OCI-LY7 (cell line): ENCODE measurements around the gene PDCD1. TPM values are rescaled to one million over a fixed set of nuclear protein-coding genes. Genes with fewer than 3 reads are reported as not detected.
"Not testable (repeated sequence)": the region's sequence is repeated elsewhere in the genome, so short reads cannot be mapped to it uniquely, and the experiment has no call there.

Experiments
- BruUV-seq: library from RNA; stranded (reverse); fragments of 400-500 nt; replicated peaks from 2 replicates; lab custom pipeline; 2021; lab: Mats Ljungman, UMichigan
- CTCF ChIA-PET: fragments of 300-600 bp; sonication (Branson Sonifier 250); formaldehyde crosslinking; loops from one replicate; lab custom pipeline; 2022; ENCODE audit warnings: antibody characterized with exemption; ENCODE audit not compliant: unreplicated experiment; lab: Charles Lee
- POLR2A ChIA-PET: fragments of 300-600 bp; sonication (Branson Sonifier 250); formaldehyde crosslinking; loops from one replicate; lab custom pipeline; 2022; ENCODE audit warnings: antibody characterized with exemption; lab: Charles Lee
- DNase-seq: peaks from one replicate; pipeline ENCODE4 v3.0.0-alpha.2; 2015; ENCODE audit warnings: low spot score
- H2AFZ ChIP-seq: fragments of 200-600 bp; sonication (generic), shearing (Covaris generic); 2 replicates; pipeline ENCODE4 v1.6.1; 2014; ENCODE audit warnings: mild to moderate bottlenecking, antibody characterized with exemption, low read length, moderate library complexity
- H3K27ac ChIP-seq: fragments of 200-600 bp; sonication (generic); 2 replicates; pipeline ENCODE4 v1.5.1; 2014; ENCODE audit warnings: mixed run types, low read depth, mild to moderate bottlenecking, moderate library complexity, low read length, inconsistent platforms; ENCODE audit not compliant: poor library complexity, severe bottlenecking
- H3K36me3 ChIP-seq: fragments of 200-600 bp; sonication (generic); 2 replicates; pipeline ENCODE4 v1.6.1; 2014; ENCODE audit warnings: mild to moderate bottlenecking, antibody characterized with exemption, low read length, moderate library complexity, mixed read lengths; ENCODE audit not compliant: insufficient read depth
- H3K4me1 ChIP-seq: fragments of 200-600 bp; sonication (generic); 2 replicates; pipeline ENCODE4 v1.5.1; 2014; ENCODE audit warnings: mild to moderate bottlenecking, low read length; ENCODE audit not compliant: insufficient read depth, poor library complexity, severe bottlenecking
- H3K4me2 ChIP-seq: fragments of 200-600 bp; sonication (generic); 2 replicates; pipeline ENCODE4 v1.6.1; 2014; ENCODE audit warnings: mild to moderate bottlenecking, low read length
- H3K4me3 ChIP-seq: fragments of 200-600 bp; sonication (generic); 2 replicates; pipeline ENCODE4 v1.5.1; 2014; ENCODE audit warnings: mild to moderate bottlenecking, low read depth, low read length; ENCODE audit not compliant: poor library complexity, severe bottlenecking
- H3K79me2 ChIP-seq: fragments of 200-600 bp; sonication (generic); 2 replicates; pipeline ENCODE4 v1.6.1; 2016; ENCODE audit warnings: low read depth, mild to moderate bottlenecking, low read length, moderate library complexity, mixed read lengths; ENCODE audit not compliant: insufficient read depth
- H3K9me2 ChIP-seq: fragments of 200-600 bp; sonication (generic); 2 replicates; pipeline ENCODE4 v1.6.1; 2016; ENCODE audit warnings: mild to moderate bottlenecking, low read length, mixed read lengths; ENCODE audit not compliant: insufficient read depth
- H3K9me3 ChIP-seq: fragments of 200-600 bp; sonication (generic); 2 replicates; pipeline ENCODE4 v1.6.1; 2014; ENCODE audit warnings: mild to moderate bottlenecking, mixed run types, low read length, mixed read lengths
- H4K20me1 ChIP-seq: fragments of 200-600 bp; sonication (generic); 2 replicates; pipeline ENCODE4 v1.6.1; 2014; ENCODE audit warnings: mild to moderate bottlenecking, antibody characterized with exemption, low read length, moderate library complexity, mixed read lengths; ENCODE audit not compliant: insufficient read depth
- EZH2phosphoT487 ChIP-seq: fragments of 200-600 bp; sonication (generic); IDR thresholded peaks from 2 replicates; pipeline ENCODE4 v1.6.1; 2018; ENCODE audit warnings: low read depth, borderline replicate concordance, mild to moderate bottlenecking, mixed run types, antibody characterized with exemption, low read length, moderate library complexity, mixed read lengths
- intact Hi-C: fragments of 100-400 bp; cut with micrococcal nuclease; formaldehyde crosslinking; loops from one replicate; pipeline ENCODE4 v1.10.0; 2022; ENCODE audit not compliant: unreplicated experiment
- total RNA-seq, 2 experiments: library from RNA; depleted of rRNA in 1 of 2; stranded (reverse); fragments of >200 nt in 1 of 2; shearing (Covaris generic) in 1 of 2; gene quantifications; 2 replicates each; pipeline ENCODE4 v1.2.3, GENCODE V29; 2014 to 2022
- TF ChIP-seq, protein P1 (sequence below): fragments of 200-600 bp; sonication (generic); conservative IDR thresholded peaks from 2 replicates; pipeline ENCODE4 v1.5.1; 2014; ENCODE audit warnings: mild to moderate bottlenecking, antibody characterized with exemption, low read length, moderate library complexity, mixed read lengths

The PDCD1 gene
- total RNA-seq, 2 experiments from 2014 or later: not detected

GRCh38 chr2:241820625-241821384 is 37.9 kb downstream of the PDCD1 start:
- no TSS peak for BruUV-seq
- no peaks in the 10 kb centered on the region for H3K36me3 ChIP-seq
- no peaks in the 10 kb centered on the region for H4K20me1 ChIP-seq
- H3K4me1 ChIP-seq: no peaks in the 10 kb centered on the region
- no peak overlapping the region for H3K4me2 ChIP-seq
- ChIA-PET CTCF (no interaction called here), POLR2A (no interaction called here)
- peaks cover 6% of the 10 kb centered on the region; the same call in 1 of the 2 replicates for H3K9me3 ChIP-seq
- no peak overlapping the region for H3K4me3 ChIP-seq
- no peak overlapping the region for H2AFZ ChIP-seq
- H3K27ac ChIP-seq: no peak overlapping the region
- no peaks in the 10 kb centered on the region for H3K79me2 ChIP-seq
- H3K9me2 ChIP-seq: no peaks in the 10 kb centered on the region
- intact Hi-C loops: no loop called here
- no peak for DNase-seq
- TF ChIP-seq, protein P1, sequence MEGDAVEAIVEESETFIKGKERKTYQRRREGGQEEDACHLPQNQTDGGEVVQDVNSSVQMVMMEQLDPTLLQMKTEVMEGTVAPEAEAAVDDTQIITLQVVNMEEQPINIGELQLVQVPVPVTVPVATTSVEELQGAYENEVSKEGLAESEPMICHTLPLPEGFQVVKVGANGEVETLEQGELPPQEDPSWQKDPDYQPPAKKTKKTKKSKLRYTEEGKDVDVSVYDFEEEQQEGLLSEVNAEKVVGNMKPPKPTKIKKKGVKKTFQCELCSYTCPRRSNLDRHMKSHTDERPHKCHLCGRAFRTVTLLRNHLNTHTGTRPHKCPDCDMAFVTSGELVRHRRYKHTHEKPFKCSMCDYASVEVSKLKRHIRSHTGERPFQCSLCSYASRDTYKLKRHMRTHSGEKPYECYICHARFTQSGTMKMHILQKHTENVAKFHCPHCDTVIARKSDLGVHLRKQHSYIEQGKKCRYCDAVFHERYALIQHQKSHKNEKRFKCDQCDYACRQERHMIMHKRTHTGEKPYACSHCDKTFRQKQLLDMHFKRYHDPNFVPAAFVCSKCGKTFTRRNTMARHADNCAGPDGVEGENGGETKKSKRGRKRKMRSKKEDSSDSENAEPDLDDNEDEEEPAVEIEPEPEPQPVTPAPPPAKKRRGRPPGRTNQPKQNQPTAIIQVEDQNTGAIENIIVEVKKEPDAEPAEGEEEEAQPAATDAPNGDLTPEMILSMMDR: no peak
- no peak for TF ChIP-seq EZH2phosphoT487

- H3K36me3 ChIP-seq, H3K4me2 ChIP-seq, DNase-seq, H3K79me2 ChIP-seq, H2AFZ ChIP-seq, H4K20me1 ChIP-seq, H3K27ac ChIP-seq, intact Hi-C loops, H3K4me3 ChIP-seq, CTCF ChIA-PET, H3K9me2 ChIP-seq, BruUV-seq, H3K4me1 ChIP-seq, H3K9me3 ChIP-seq, POLR2A ChIA-PET: not testable (repeated sequence)
Measured at GRCh38 chr2:241819947-241820624, 38.6 kb downstream of the PDCD1 start.

- DNase-seq: no peak
- Histone ChIP-seq H3K4me2 (no peak overlapping the region), H3K9me2 (no peaks in the 10 kb centered on the region), H3K79me2 (no peaks in the 10 kb centered on the region), H3K36me3 (no peaks in the 10 kb centered on the region), H3K4me1 (no peaks in the 10 kb centered on the region), H3K9me3 (peaks cover 6% of the 10 kb centered on the region; the same call in 1 of the 2 replicates), H4K20me1 (no peaks in the 10 kb centered on the region), H2AFZ (no peak overlapping the region), H3K4me3 (no peak overlapping the region), H3K27ac (no peak overlapping the region)
- TF ChIP-seq EZH2phosphoT487: no peak
- TF ChIP-seq, protein P1: no peak
- ChIA-PET CTCF (no interaction called here), POLR2A (no interaction called here)
- BruUV-seq: no TSS peak
- intact Hi-C loops: no loop called here
Measured at GRCh38 chr2:241818943-241819270, 39.8 kb downstream of the PDCD1 start.
